ENCODE results near the gene FNDC10.
"Not testable (repeated sequence)": the region's sequence is repeated elsewhere in the genome, so short reads cannot be mapped to it uniquely, and the experiment has no call there.

Gene FNDC10

DNA sequence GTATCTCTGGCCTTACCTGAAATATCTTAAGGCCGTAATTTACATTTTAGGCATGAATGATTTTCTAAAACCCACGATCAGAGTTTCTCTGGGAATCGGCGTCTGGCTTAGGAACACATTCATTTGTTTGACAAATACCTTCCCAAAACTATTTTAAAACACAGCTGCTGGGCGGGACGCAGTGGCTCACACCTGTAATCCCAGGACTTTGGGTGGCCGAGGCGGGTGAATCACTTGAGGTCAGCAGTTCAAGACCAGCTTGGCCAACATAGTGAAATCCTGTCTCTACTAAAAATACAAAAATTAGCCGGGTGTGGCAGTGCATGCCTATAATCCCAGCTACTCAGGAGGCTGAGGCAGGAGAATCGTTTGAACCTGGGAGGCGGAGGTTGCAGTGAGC is 43.0 kb downstream of the FNDC10 start:
- not testable (repeated sequence) for H3K9me3 Mint-ChIP-seq (ENCODE audit: low read depth); H3K27me3 Mint-ChIP-seq; H3K4me1 Mint-ChIP-seq (ENCODE audit: low read depth); H3K27ac Mint-ChIP-seq; H3K4me3 Mint-ChIP-seq; H3K36me3 Mint-ChIP-seq

DNA sequence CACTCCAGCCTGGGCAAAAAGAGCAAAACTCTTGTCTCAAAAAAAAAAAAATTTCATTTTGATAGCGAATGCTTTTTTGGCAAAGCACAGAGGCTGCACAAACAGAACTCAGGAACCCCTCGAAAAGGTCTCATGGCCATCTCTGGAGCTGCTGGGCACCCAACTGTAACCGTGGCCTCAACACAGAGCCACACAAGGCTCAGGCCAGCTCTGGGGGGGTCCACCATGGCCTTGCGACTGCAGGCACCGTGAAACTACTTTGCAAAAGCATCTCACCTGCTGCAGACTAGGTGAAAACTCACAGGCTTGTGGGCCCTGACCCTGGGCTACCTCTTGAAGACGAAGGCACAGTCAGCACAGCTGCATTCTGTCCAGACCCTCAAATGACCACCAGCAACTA is 43.4 kb downstream of the FNDC10 start:
- H3K27ac Mint-ChIP-seq = no peak overlapping the region

DNA sequence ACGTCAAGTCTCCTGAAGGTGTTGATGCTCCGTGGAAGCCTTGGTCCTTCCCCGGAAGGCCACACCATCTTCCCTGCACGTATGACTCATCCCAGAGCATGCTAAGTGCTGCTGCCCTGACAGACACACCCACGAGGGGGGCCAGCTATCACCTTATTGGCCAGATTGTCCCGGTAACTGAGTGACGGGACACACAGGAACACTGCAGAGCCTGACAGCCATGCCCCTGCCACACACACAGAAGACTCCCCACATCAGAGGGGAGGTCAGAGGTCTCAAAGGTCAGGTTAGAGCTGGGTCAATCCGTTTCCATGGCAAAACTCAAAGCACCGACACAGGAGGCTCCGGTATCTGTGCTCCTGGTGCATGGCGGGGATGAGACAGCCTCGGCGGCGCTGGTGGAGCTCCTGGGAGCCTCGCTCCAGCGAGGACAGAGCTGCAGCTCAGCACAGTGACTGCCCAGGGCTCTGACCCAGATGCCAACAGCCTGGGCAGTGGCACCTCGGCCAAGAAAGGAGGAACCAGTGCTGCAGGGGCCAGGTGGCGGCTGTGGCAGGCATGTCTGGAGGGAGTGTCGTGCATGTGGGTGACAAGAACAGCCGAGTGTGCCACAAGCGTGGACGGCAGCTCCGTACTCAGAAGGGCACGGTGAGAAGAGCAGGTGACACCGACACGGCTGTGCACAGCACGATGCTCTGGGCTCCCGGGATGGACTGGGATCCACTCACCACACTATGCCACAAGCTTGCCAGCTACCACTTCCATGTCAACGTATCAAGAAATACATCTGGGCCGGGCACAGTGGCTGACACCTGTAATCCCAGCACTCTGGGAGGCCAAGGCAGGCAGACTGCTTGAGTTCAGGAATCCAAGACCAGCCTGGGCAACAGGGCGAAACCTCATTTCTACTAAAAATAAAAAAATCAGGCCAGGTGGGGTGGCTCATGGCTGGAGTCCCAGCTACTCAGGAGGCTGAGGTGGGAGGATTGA is 44.7 kb downstream of the FNDC10 start:
- Mint-ChIP-seq H3K27ac (no peak overlapping the region), H3K36me3 (no peaks in the 10 kb centered on the region)

More for the DNA sequence above, 43.4 kb downstream of the FNDC10 start:
- no peaks in the 10 kb centered on the region for H3K9me3 Mint-ChIP-seq (ENCODE audit: low read depth)
- no peaks in the 10 kb centered on the region for H3K36me3 Mint-ChIP-seq
- H3K4me1 Mint-ChIP-seq (ENCODE audit: low read depth) = no peaks in the 10 kb centered on the region
- no peak overlapping the region for H3K4me3 Mint-ChIP-seq
- H3K27me3 Mint-ChIP-seq = no peaks in the 10 kb centered on the region

DNA sequence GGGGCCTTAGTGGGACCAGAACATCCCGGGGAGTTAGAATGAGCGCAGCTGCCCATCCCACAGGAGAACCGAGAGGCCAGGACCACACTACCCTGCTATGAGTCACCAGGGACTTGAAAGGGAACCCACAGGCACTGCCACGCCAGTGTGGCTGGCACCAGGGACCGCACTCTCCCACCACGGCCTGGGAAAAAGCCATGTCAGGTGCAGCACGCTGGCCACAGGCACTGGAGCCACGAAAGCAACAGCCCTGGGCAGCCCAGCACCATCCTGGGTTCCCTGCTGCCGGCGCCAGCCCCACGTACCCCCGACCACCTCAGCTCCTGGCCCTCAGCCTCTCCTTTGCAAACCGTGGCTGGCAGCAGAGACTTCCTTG is 45.4 kb downstream of the FNDC10 start:
- no peaks in the 10 kb centered on the region for H3K36me3 Mint-ChIP-seq
- no peak overlapping the region for H3K27ac Mint-ChIP-seq
- no peaks in the 10 kb centered on the region for H3K27me3 Mint-ChIP-seq
- no peak overlapping the region for H3K4me3 Mint-ChIP-seq
- H3K9me3 Mint-ChIP-seq (ENCODE audit: low read depth) = no peaks in the 10 kb centered on the region
- H3K4me1 Mint-ChIP-seq (ENCODE audit: low read depth) = no peaks in the 10 kb centered on the region

More for the DNA sequence above, 44.7 kb downstream of the FNDC10 start:
- Mint-ChIP-seq H3K4me3 (no peak overlapping the region), H3K4me1 (ENCODE audit: low read depth) (no peaks in the 10 kb centered on the region), H3K9me3 (ENCODE audit: low read depth) (no peaks in the 10 kb centered on the region), H3K27me3 (no peaks in the 10 kb centered on the region)

DNA sequence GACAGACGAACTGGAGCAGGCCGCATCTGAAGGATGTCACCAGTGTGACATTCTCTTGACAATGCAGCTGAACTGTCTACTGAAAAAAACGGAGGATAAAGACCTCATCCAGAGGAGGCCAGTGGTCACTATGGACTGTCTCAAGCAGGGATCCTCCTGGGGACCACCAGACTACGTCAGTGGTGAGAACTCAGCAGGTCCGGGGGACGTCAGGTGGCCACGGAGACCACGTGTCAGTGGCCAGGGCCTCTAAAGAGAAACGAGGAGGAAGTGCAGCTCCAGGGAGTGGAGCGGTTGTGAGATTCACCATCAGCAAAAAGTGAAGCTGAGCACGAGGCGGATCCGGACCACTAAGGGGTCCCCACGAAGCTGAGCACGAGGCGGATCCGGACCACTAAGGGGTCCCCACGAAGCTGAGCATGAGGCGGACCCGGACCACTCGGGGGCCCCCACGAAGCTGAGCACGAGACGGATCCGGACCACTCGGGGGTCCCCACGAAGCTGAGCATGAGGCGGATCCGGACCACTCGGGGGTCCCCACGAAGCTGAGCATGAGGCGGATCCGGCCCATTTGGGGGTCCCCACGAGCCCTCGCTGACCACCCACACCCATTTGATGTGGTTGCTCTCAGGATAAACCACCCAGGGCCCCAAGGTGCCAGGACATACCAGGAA is 46.0 kb downstream of the FNDC10 start:
- Mint-ChIP-seq H3K36me3 (no peaks in the 10 kb centered on the region), H3K4me1 (ENCODE audit: low read depth) (no peaks in the 10 kb centered on the region), H3K9me3 (ENCODE audit: low read depth) (no peaks in the 10 kb centered on the region), H3K4me3 (no peak overlapping the region), H3K27ac (no peak overlapping the region), H3K27me3 (no peaks in the 10 kb centered on the region)

DNA sequence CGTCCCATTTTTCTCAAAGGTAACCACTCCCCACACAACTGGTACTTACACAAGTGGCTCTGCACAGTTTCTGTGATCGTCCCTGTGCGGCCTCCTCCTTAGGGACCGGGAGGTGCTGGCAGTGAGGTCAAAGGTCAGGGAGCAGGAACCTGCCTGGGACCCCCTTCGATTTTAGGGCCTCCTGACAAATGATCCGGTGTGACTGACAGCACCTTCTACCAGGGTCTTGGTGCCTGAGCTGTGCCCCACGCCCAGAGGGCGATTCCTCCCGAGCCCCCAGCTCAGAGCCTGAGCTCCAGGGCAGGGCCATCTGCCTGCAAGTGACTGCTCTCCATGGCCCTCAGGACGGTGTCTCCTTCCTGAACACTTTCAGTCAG is 47.7 kb downstream of the FNDC10 start:
- Mint-ChIP-seq H3K27me3 (no peaks in the 10 kb centered on the region), H3K36me3 (no peaks in the 10 kb centered on the region), H3K4me1 (ENCODE audit: low read depth) (peaks cover under 1% of the 10 kb centered on the region), H3K27ac (no peak overlapping the region), H3K9me3 (ENCODE audit: low read depth) (no peaks in the 10 kb centered on the region), H3K4me3 (no peak overlapping the region)

DNA sequence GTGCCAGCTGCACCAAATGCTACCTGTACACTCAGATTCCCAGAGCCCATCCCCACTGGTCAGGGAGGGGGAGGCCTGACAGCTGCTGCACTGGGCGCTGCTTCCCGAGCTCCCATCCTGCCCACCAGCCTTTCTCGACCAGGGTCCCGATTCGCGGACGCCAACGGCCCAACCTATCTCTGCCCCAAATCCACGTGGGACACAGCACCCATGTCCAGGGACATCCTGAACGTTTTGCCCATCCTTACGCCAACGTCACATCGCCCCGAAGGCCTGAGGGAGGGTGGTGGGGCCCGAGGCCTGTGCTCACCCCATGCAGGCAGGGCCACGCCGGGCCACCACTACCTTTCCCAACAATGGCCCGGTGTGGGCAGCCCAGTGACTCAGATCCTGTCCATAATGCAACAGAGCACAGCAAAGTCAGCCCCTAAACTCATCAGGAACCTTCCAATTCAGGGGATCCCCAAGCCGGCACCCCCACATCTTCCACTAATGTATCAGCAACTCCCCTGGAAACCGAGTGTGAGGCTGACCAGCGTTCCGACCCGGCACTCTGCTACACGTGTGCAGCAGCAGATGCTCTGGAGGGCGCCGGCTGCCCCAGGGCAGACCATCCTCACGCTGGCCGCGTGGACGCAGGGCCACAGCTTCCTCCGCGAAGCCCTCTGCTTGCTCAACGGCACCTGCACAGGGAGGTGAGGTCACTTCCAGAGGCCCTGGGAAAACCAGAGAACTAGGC is 48.2 kb downstream of the FNDC10 start:
- no peaks in the 10 kb centered on the region for H3K36me3 Mint-ChIP-seq
- H3K27me3 Mint-ChIP-seq = no peaks in the 10 kb centered on the region
- H3K9me3 Mint-ChIP-seq (ENCODE audit: low read depth) = no peaks in the 10 kb centered on the region
- H3K4me3 Mint-ChIP-seq = no peak overlapping the region
- H3K4me1 Mint-ChIP-seq (ENCODE audit: low read depth) = peaks cover 1% of the 10 kb centered on the region
- H3K27ac Mint-ChIP-seq = no peak overlapping the region

DNA sequence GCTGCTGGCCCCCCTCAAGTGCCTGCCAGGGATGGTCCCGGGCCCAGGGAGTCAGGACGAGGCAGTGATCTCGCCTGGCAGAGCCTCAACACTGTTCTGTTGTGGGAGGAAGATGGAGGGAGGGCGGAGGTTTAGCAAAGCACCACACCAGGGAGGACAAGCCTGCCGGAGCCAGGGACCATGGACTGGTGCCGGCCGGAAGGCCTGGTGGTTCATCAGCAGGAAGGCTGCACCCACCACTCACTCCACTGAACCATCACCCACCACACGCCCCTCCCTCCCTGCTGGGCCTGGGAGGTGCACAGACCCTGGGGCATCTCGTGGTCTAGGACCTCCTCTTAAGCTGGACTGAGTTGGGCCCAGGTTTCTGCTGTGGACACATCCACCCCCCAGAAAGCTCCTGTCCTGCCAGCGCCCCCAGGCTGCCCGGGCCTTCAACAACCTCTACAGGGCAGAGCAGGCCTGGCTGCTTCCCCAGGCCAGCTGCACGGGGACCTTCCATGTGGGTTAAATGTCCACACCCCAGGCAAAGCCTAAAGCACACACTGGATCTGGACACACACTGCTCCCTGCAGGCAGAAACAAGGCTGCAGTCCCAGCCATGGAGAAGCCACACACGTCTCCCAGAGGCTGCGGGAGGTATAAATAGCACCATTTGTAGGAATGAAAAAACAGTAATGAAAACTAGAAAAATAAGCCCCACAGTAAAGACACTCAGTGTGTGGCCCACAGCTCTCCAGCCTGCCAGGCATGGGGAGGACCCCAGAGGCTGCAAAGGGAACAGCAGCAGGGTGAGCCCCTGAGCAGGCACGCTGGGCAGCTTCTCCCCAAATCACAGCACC is 49.1 kb downstream of the FNDC10 start:
- Mint-ChIP-seq H3K4me3 (no peak overlapping the region), H3K36me3 (no peaks in the 10 kb centered on the region), H3K27me3 (no peaks in the 10 kb centered on the region), H3K4me1 (ENCODE audit: low read depth) (peaks cover 1% of the 10 kb centered on the region), H3K27ac (no peak overlapping the region), H3K9me3 (ENCODE audit: low read depth) (no peaks in the 10 kb centered on the region)

DNA sequence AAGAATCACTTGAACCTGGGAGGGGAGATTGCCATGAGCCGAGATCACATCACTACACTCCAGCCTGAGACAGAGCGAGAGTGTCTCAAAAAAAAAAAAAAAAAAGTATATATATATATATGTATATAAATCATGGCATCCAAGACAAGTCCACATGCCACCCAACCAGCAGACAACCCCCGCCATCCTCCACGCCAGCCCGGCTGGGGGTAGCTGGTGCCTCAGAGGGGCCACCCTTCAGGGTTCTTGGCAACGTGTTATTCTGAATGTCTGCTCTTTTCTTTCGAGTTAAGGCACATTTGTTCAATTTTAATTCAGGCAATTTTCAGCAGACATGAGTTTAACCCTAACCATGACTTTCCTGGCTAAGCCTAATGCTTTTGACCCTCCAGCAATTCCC is 49.8 kb downstream of the FNDC10 start:
- Mint-ChIP-seq H3K36me3 (no peaks in the 10 kb centered on the region), H3K4me3 (no peak overlapping the region), H3K27me3 (no peaks in the 10 kb centered on the region), H3K4me1 (ENCODE audit: low read depth) (peaks cover 1% of the 10 kb centered on the region), H3K27ac (no peak overlapping the region), H3K9me3 (ENCODE audit: low read depth) (no peaks in the 10 kb centered on the region)

DNA sequence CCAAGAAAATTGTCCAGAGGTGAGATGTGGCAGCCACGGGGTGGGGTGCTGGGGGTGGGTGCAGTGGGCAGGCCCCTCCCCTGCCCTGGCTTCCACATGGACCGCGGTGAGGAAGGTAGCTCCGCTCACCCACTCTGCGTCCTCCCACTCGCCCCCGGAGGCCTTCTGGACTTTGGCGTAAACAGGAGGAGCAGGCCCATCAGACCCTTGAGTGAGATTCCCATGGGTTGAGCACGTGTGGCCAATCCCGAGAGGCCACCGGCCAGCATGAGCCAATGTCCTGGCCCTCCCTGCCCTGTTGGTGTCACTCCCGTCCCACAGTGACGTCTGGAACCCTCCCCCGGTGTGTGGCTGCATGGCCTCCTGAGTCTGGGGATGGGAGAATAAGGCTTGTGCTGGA is 51.3 kb downstream of the FNDC10 start:
- no peak overlapping the region for H3K27ac Mint-ChIP-seq
- no peaks in the 10 kb centered on the region for H3K36me3 Mint-ChIP-seq
- H3K4me3 Mint-ChIP-seq = no peak overlapping the region
- H3K9me3 Mint-ChIP-seq (ENCODE audit: low read depth) = no peaks in the 10 kb centered on the region
- peaks cover 1% of the 10 kb centered on the region for H3K4me1 Mint-ChIP-seq (ENCODE audit: low read depth)
- no peaks in the 10 kb centered on the region for H3K27me3 Mint-ChIP-seq

All from activated naive CD8-positive, alpha-beta T cell (primary cell).